ENCODE results near the gene TEX13D. TPM values are rescaled to one million over a fixed set of nuclear protein-coding genes. Genes with fewer than 3 reads are reported as not detected.
"Not testable (repeated sequence)": the region's sequence is repeated elsewhere in the genome, so short reads cannot be mapped to it uniquely, and the experiment has no call there.

The TEX13D gene
- not detected for total RNA-seq

- no peak for DNase-seq
Measured at GRCh38 chrX:124332481-124333424, at the start of gene TEX13D. Gene TEX13D (plus strand): TSS chrX:124332660. CDS start chrX:124332918, 258 bp downstream.

GRCh38 chrX:124289443-124289842 is 43.0 kb upstream of the TEX13D start:
- DNase-seq, result no peak

- DNase-seq, result no peak
Measured at GRCh38 chrX:124293810-124294209, 38.6 kb upstream of the TEX13D start.

GRCh38 chrX:124299323-124299722 is 33.1 kb upstream of the TEX13D start:
- not testable (repeated sequence) for DNase-seq

- no peak for DNase-seq
Measured at GRCh38 chrX:124300405-124300804, 32.1 kb upstream of the TEX13D start.

- DNase-seq, result no peak
Measured at GRCh38 chrX:124307253-124307907, 25.1 kb upstream of the TEX13D start.

GRCh38 chrX:124325732-124326131 is 6.7 kb upstream of the TEX13D start:
- no peak for DNase-seq

- no peak for DNase-seq
Measured at GRCh38 chrX:124328765-124329164, 3.7 kb upstream of the TEX13D start.

- DNase-seq, result no peak
Measured at GRCh38 chrX:124333862-124334261, 1.4 kb downstream of the TEX13D start.

- DNase-seq, result not testable (repeated sequence)
Measured at GRCh38 chrX:124334555-124334954, 2.1 kb downstream of the TEX13D start.

- no peak for DNase-seq
Measured at GRCh38 chrX:124335598-124335997, 3.1 kb downstream of the TEX13D start.

GRCh38 chrX:124337916-124338315 is 5.5 kb downstream of the TEX13D start:
- no peak for DNase-seq

- DNase-seq, result no peak
Measured at GRCh38 chrX:124338733-124339514, 6.5 kb downstream of the TEX13D start.

GRCh38 chrX:124341396-124342132 is 9.1 kb downstream of the TEX13D start:
- DNase-seq, result no peak

GRCh38 chrX:124342174-124342867 is 9.9 kb downstream of the TEX13D start:
- DNase-seq, result no peak

GRCh38 chrX:124343016-124343415 is 10.6 kb downstream of the TEX13D start:
- no peak for DNase-seq

GRCh38 chrX:124344246-124344645 is 11.8 kb downstream of the TEX13D start:
- no peak for DNase-seq

GRCh38 chrX:124346117-124346876 is 13.8 kb downstream of the TEX13D start, which contains the start of gene SH2D1A:
Gene SH2D1A (plus strand): TSS chrX:124346563. CDS start chrX:124346643, 80 bp downstream.
- DNase-seq, result no peak

- DNase-seq, result no peak
Measured at GRCh38 chrX:124346877-124347241, 14.4 kb downstream of the TEX13D start.

- DNase-seq, result no peak
Measured at GRCh38 chrX:124347242-124347641, 14.8 kb downstream of the TEX13D start.

GRCh38 chrX:124348182-124348581 is 15.7 kb downstream of the TEX13D start:
- DNase-seq, result no peak
